BLaER1 (cell line): ENCODE results near the gene SEPHS1.

Experiments used
- H3K27ac ChIP-seq: shearing (Covaris generic); formaldehyde crosslinking; 2 replicates; pipeline ENCODE4 v1.8.1; 2022
- H3K27me3 ChIP-seq: shearing (Covaris generic); formaldehyde crosslinking; 2 replicates; pipeline ENCODE4 v1.8.1; 2022
- H3K36me3 ChIP-seq: shearing (Covaris generic); formaldehyde crosslinking; 2 replicates; pipeline ENCODE4 v1.8.1; 2022
- H3K4me1 ChIP-seq: shearing (Covaris generic); formaldehyde crosslinking; 2 replicates; pipeline ENCODE4 v1.8.1; 2022
- H3K4me2 ChIP-seq: shearing (Covaris generic); formaldehyde crosslinking; 2 replicates; pipeline ENCODE4 v1.8.1; 2022
- H3K4me3 ChIP-seq: shearing (Covaris generic); formaldehyde crosslinking; 2 replicates; pipeline ENCODE4 v1.8.1; 2022
- H3K9ac ChIP-seq: shearing (Covaris generic); formaldehyde crosslinking; 2 replicates; pipeline ENCODE4 v1.8.1; 2022
- H3K9me3 ChIP-seq: shearing (Covaris generic); formaldehyde crosslinking; 2 replicates; pipeline ENCODE4 v1.8.1; 2022
- H4K20me1 ChIP-seq: shearing (Covaris generic); formaldehyde crosslinking; 2 replicates; pipeline ENCODE4 v1.8.1; 2022
- Cebpa-rat ChIP-seq: shearing (Covaris generic); IDR thresholded peaks from 2 replicates; pipeline ENCODE4 v1.8.1; 2022

Gene SEPHS1, protein sequence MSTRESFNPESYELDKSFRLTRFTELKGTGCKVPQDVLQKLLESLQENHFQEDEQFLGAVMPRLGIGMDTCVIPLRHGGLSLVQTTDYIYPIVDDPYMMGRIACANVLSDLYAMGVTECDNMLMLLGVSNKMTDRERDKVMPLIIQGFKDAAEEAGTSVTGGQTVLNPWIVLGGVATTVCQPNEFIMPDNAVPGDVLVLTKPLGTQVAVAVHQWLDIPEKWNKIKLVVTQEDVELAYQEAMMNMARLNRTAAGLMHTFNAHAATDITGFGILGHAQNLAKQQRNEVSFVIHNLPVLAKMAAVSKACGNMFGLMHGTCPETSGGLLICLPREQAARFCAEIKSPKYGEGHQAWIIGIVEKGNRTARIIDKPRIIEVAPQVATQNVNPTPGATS

DNA sequence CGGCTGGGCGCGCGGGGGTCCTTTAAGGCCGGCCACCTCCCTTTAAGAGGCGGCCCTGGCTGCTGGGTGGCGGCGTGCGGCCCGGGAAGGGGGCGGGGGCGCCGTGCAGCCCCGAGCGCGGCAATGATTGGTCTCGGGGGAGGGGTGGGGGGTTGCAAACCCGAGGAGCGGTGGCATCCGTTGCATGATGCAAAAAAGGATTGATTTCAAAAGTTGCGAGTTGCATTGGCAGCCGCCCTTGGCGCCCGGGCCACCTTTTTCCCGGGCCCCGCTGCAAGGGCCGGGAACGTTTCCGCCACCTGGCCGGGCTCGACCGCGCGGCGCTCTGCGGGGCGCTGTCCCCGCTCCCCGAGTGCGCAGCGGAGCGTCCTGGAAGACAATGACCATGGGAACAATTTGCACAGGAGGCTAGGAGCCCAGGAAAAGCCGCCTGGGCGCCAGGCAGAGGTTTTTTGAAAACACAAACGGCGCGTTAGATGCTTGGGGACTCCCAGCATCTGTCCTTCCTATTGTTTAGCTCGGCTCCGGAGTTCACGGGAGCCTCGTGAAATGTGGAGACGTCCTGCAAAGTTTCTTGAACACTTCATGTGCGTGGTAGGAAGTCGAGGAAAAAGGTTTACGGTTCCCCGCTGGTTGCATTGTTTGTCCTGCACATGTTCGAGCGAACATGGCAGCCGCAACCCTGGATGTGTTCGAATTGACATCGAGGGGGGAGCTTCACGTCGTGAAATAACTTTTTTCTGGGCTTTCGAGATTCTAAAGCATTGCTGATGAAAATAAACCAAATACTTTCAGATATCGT lies at the start of gene SEPHS1:
Gene SEPHS1, minus strand, starts transcription at position 78 of the 802 bp plus-strand sequence. CDS start 3,343 bp downstream, outside the sequence.
- Histone ChIP-seq H3K27ac (peak within 1 kb of the TSS; percentile 98), H3K36me3 (peaks cover 12% of the 10 kb centered on the region), H3K9me3 (no peaks in the 10 kb centered on the region), H3K4me1 (peaks cover 50% of the 10 kb centered on the region), H3K27me3 (no peaks in the 10 kb centered on the region), H3K9ac (peak within 1 kb of the TSS; percentile 97), H3K4me3 (peak within 1 kb of the TSS; percentile 94), H3K4me2 (peak within 1 kb of the TSS; percentile 95), H4K20me1 (peaks cover 25% of the 10 kb centered on the region; the same call in 1 of the 2 replicates)
- TF ChIP-seq Cebpa-rat = peak; percentile 35; the same call in 1 of the 2 replicates

DNA sequence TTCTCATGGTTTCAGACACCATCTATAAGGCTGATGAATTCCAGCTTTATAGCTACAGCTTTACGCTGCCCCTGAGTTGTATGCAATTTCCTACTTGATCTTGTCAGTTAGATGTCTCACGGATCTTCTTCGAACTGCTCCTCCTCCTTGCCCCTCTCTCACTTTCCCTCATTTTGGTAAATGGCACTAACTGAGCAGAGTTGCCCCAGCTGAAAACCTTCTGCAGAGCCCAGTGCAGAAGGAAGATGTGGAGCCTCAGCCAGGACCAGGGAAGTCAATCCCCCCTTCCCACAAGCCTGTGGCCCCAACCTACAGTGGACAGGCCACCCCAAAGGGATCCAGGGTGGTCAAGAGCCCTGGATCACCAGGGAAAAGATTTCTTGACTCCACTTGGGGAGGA lies 49.0 kb upstream of the SEPHS1 start:
- H3K27me3 ChIP-seq = no peaks in the 10 kb centered on the region
- TF ChIP-seq Cebpa-rat = no peak

DNA sequence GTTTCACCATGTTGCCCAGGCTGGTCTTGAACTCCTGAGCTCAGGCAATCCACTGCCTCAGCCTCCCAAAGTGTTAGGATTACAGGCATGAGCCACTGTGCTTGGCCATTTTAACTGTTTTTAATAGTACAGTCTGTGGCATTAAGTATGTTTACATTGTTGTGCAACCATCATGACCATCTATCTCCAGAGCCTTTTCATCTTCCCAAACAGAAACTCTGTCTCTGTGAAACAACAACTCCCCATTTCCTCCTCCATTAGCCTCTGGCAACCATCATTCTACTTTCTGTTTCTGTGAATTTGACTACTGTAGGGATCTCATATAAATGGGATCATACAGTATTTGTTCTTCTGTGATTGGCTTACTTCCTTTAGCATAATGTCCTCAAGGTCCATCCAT lies 48.3 kb upstream of the SEPHS1 start:
- Histone ChIP-seq H3K27ac (no peak overlapping the region), H3K4me2 (no peak overlapping the region), H3K9ac (no peak overlapping the region), H3K9me3 (peaks cover 4% of the 10 kb centered on the region; the same call in 1 of the 2 replicates), H3K36me3 (no peaks in the 10 kb centered on the region), H3K4me1 (no peaks in the 10 kb centered on the region), H3K4me3 (no peak overlapping the region), H4K20me1 (no peaks in the 10 kb centered on the region), H3K27me3 (no peaks in the 10 kb centered on the region)
- no peak for TF ChIP-seq Cebpa-rat

More for the DNA sequence above, 49.0 kb upstream of the SEPHS1 start:
- Histone ChIP-seq H3K4me1 (no peaks in the 10 kb centered on the region), H3K9ac (no peak overlapping the region), H4K20me1 (no peaks in the 10 kb centered on the region), H3K9me3 (peaks cover 4% of the 10 kb centered on the region; the same call in 1 of the 2 replicates), H3K27ac (no peak overlapping the region), H3K36me3 (no peaks in the 10 kb centered on the region), H3K4me3 (no peak overlapping the region), H3K4me2 (no peak overlapping the region)

DNA sequence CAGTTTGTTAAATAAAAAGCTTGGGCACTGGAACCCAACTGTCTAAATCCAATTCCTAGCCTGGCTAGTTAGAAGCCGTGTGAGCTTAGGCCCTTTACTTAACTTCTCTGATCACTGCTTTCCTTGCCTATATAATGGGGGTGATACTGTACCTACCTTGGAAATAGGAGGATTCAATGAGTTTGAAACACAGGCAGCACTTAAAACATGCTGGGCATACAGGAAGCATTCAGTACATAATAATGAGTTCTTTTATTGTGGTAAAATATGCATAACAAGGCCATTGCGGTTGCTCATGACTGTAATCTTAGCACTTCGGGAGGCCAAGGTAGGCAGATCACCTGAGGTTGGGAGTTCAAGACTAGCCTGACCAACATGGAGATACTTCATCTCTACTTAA lies 47.4 kb upstream of the SEPHS1 start:
- H3K9ac ChIP-seq = no peak overlapping the region
- H3K36me3 ChIP-seq = no peaks in the 10 kb centered on the region
- H4K20me1 ChIP-seq = no peaks in the 10 kb centered on the region
- no peak overlapping the region for H3K27ac ChIP-seq
- no peaks in the 10 kb centered on the region for H3K27me3 ChIP-seq
- H3K4me2 ChIP-seq = no peak overlapping the region
- TF ChIP-seq Cebpa-rat = no peak
- H3K9me3 ChIP-seq = peaks cover 4% of the 10 kb centered on the region; the same call in 1 of the 2 replicates
- H3K4me3 ChIP-seq = no peak overlapping the region
- H3K4me1 ChIP-seq = no peaks in the 10 kb centered on the region

DNA sequence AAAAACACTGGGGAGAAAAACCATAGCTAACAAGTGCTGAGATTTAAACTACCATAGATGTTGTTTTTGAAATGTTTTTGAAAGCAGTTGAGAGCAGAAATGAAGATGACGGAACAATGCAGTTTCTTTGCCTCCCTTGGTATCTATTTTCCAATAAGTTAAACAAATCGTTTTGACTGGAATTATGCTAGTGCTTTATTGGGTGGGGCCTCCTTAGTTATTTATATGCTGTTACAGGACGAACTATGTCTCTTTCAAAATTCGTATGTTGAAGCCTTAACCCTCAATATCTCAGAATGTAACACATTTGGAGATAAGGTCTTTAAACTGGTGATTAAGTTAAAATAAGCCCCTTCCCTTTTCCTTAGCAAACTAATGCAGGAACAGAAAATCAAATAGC lies 45.5 kb upstream of the SEPHS1 start:
- Histone ChIP-seq H3K27ac (no peak overlapping the region), H3K4me1 (no peaks in the 10 kb centered on the region), H3K9ac (no peak overlapping the region), H3K36me3 (no peaks in the 10 kb centered on the region), H3K9me3 (no peaks in the 10 kb centered on the region), H4K20me1 (no peaks in the 10 kb centered on the region), H3K27me3 (no peaks in the 10 kb centered on the region), H3K4me3 (no peak overlapping the region), H3K4me2 (no peak overlapping the region)
- TF ChIP-seq Cebpa-rat = no peak

DNA sequence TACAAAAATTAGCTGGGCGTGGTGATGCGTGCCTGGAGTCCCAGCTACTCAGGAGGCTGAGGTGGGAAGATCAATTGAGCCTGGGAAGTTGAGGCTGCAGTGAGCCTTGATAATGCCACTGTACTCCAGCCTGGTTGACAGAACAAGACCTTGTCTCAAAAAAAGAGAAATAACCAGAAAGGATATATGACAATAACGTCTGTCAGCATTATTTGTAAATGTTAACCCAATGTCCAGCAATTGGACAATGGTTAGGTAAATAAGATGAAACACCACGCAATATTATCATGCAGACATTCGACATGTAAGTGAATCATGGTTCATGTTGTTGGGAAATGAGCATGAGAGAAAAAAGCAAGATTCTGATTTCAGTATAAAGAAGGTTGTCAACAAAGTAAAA lies 44.6 kb upstream of the SEPHS1 start:
- H3K9me3 ChIP-seq = no peaks in the 10 kb centered on the region
- no peak overlapping the region for H3K9ac ChIP-seq

DNA sequence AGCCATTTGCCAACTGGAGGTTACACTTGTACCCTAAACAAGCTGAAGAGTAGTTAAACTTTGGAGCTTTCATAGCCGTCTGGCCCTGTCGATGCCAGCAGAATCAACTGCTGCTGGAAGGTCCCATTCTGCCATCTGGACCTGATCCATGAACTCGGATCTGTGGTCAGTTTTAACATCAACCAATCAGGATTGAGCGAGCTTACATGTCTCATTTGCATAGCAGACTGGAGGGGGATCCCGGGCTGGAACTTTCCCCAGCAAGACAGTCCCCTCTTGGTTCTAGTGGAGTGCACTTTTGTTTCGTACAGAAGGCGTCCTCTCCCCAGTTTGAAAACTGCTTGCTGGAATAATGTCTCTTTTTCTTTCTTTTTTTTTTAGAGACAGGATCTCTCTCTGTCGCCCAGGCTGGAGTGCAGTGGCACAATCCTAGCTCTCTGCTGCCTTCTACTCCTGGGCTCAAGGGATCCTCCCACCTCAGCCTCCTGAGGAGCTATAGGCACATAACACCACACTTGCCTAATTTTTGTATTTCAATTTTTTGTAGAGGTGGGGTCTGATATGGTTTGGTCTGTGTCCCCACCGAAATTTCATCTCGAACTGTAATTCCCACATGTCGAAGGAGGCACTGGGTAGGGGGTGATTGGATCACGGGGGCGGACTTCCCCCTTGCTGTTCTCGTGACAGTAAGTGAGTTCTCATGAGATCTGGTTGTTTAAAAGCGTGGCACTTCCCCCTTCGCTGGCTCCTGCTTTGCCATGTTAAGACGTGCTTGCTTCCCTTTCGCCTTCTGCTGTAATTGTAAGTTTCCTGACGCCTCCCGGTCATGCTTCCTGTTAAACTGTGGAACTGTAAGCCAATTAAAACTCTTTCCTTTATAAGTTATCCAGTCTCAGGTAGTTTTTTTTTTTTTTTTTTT lies 42.8 kb upstream of the SEPHS1 start:
- no peaks in the 10 kb centered on the region for H3K27me3 ChIP-seq
- H3K4me2 ChIP-seq = no peak overlapping the region
- no peak overlapping the region for H3K27ac ChIP-seq
- no peaks in the 10 kb centered on the region for H3K4me1 ChIP-seq
- H4K20me1 ChIP-seq = no peaks in the 10 kb centered on the region
- H3K9ac ChIP-seq = no peak overlapping the region
- no peaks in the 10 kb centered on the region for H3K9me3 ChIP-seq
- no peak overlapping the region for H3K4me3 ChIP-seq
- no peak for TF ChIP-seq Cebpa-rat
- H3K36me3 ChIP-seq = no peaks in the 10 kb centered on the region

More for the DNA sequence above, 44.6 kb upstream of the SEPHS1 start:
- Histone ChIP-seq H3K4me3 (no peak overlapping the region), H3K27ac (no peak overlapping the region), H4K20me1 (no peaks in the 10 kb centered on the region), H3K36me3 (no peaks in the 10 kb centered on the region), H3K4me2 (no peak overlapping the region), H3K27me3 (no peaks in the 10 kb centered on the region), H3K4me1 (no peaks in the 10 kb centered on the region)
- no peak for TF ChIP-seq Cebpa-rat

DNA sequence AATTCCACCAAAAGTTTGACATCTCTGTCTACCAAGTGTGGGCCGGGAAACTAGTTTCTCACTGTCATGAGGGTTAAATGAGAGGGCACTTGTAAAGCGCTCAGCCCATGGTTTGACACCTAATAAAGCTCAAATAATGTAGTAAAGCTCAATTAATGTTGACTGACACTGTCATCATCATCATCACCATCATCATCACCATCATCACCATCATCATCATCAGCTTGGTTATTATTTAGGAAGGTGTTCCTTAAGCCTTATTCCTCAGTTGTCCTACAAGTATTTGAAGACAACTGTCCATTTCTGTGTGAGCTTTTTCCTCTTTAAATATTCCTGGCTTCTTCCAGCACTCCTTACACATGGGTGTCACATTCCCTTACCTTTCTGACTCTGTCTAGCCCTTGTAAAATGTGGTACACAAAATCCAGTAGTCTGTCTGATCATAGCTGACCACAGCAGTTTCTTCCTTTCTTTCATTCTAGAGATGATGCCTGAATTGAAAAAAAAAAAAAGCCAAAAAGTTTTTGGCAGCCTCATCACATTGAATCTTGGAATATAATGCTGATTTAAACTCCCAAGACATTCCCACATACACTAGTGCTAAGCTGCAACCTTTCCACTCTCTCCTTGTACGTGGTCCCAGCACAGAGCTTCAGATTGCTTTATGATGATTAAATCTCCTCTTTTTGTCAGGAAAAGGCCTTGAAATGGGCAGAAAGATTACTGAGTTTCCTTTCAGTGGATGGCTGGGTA lies 40.6 kb upstream of the SEPHS1 start:
- no peaks in the 10 kb centered on the region for H4K20me1 ChIP-seq
- no peak overlapping the region for H3K27ac ChIP-seq
- H3K27me3 ChIP-seq = no peaks in the 10 kb centered on the region
- no peaks in the 10 kb centered on the region for H3K36me3 ChIP-seq
- no peak for TF ChIP-seq Cebpa-rat
- no peak overlapping the region for H3K4me3 ChIP-seq
- H3K9me3 ChIP-seq = no peaks in the 10 kb centered on the region
- no peak overlapping the region for H3K4me2 ChIP-seq
- H3K4me1 ChIP-seq = no peaks in the 10 kb centered on the region
- no peak overlapping the region for H3K9ac ChIP-seq

DNA sequence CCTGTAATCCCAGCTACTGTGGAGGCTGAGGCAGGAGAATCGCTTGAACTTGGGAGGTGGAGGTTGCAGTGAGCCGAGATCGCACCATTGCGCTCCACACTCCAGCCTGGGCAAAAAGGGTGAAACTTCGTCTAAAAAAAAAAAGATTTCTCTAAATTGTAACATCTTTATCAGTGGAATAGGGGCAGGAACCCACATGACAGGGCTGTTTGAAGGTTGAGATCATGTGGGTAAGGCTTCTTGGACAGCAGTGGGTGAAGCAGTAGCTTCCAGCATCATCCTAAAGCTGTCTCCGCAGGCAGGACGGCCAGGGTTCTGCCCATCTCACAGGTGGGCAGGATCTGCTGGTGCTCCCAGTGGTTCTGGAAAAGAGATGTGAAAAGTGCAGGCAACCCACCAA lies 37.9 kb upstream of the SEPHS1 start:
- no peaks in the 10 kb centered on the region for H4K20me1 ChIP-seq
- H3K4me2 ChIP-seq = no peak overlapping the region
- no peak overlapping the region for H3K9ac ChIP-seq
- H3K4me1 ChIP-seq = no peaks in the 10 kb centered on the region
- H3K27me3 ChIP-seq = no peaks in the 10 kb centered on the region
- H3K36me3 ChIP-seq = no peaks in the 10 kb centered on the region
- no peak overlapping the region for H3K4me3 ChIP-seq
- TF ChIP-seq Cebpa-rat = no peak
- no peaks in the 10 kb centered on the region for H3K9me3 ChIP-seq
- H3K27ac ChIP-seq = no peak overlapping the region
